ENCODE results near the gene FAM43A.
A peak's percentile ranks its signal among the peaks of the same experiment; 100 is the strongest.

Gene FAM43A

DNA sequence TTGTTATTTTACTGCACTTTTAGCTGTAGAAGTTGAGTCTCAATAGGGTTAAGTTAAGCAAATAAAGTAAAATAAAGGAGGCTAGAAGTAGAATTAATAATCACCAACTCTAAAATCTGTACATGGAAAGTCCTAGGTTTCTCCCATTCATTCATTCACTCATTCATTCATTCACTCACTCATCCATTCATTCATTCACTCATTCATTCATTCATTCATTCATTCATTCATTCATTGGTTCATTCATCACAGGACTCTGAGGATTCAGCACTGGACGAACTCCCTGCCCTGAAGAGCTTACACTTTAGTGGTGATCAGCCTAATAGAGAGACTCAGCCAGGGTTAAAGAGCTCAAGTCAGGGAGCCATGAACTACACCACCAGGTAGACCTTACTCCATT, 9.2 kb upstream of the FAM43A start:
- no peak for DNase-seq

DNA sequence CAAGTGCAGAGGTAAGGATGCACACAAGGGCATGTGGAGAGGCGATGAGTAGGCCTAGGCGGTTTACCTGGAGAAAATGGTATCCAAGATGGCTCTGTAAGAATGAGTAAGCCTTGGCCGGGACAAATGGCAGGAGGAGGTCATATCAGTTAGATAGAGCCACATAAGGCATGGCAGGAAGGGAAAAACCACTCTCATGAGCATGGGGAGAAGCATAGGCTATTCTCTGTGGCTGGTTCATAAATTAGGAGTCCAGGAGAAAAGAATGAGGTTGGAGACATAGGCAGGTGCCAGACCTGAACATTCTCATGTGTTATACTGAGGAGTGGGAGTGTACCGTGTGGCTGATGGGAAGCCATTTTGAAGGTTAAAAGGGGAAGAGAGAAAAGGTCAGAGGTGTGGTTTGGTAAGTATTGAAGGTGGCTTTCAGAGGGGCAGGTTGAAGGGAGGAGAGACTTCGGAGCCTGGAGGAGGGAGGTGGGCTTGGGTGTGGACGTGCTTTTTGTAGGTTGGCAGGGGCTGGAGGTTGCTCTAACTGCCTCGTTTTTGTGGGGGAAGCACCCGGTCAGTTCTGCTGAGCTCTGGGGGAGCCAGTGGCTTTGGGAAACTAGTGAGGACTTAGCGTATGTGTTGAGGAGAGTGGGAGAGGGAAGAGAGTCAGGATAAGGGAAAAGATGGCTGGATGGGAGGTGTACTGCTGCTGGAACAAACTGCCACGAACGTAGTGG, 4.6 kb upstream of the FAM43A start:
- no peak for DNase-seq

DNA sequence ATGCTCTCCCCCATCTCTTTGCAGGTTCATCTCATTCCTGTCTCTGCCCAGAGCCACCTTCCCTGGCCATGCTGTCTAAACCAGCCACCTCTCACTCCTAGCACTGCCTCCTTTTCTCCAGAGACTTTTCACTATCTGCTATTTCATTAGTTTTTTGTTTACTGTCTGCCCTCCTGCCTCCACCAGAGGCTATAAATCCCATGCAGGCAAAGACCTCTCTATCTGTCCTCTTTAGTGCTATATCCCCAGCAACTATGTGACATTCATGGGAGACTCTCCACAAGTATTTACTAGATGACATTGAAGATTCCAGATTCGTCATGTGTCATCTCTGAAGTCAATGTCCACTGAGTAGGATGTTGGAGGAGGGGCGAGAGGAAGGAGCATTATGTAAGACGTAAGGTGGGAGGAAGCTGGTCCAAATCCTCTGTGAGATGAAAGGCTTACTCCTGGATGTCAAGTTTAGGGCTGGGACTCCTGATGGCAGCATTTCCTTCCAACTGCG, 3.4 kb upstream of the FAM43A start:
- DNase-seq, result no peak

DNA sequence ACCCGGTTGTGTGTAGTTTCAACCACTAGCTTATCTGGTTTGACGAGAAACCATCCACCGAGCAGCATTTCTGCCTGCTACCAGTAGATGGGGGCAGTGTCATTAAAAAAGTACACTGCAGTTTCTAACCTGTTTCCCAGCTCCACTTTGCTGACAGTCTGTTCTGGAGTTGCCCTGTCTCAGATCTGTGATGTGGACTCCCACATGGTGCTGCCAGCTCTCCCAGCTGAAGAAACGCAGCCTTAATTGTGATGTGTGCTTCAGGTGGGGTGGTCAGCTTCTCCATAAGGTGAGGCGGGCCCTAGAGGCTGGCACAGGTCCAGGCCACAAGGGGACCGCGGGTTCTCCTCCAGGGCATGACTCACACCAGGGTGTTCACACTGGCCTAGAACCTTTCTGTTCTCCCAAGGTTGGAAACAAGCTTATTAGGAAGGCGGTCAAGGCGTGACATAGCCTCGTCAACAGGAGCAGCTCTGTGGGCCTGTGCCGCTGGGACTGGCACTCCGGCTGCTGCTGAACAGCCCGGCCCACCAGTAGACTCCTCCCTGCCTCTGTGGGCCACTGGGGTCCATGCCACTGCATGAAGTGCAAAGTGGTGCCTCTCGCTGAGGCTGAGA, 2.9 kb upstream of the FAM43A start:
- peak; percentile 76 for DNase-seq

DNA sequence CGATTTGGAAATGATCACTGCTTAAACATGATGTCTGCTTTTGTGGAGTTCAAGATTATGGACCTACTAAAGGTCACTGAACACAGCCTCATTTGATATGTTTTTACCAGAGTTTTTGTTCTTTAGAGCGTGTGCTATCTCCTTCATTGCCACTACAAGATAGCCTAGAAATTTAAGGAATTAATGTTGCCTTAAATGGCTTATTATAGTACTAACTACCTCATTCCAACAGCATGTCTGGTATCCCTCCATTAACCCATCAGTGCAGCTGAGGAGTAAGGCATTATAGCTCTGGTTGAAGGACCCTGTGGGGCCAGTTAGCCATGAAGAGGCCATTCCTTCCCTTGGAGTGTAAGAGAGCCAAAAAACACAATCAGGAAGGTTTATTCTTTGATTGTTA, 2.3 kb upstream of the FAM43A start:
- DNase-seq, result no peak

DNA sequence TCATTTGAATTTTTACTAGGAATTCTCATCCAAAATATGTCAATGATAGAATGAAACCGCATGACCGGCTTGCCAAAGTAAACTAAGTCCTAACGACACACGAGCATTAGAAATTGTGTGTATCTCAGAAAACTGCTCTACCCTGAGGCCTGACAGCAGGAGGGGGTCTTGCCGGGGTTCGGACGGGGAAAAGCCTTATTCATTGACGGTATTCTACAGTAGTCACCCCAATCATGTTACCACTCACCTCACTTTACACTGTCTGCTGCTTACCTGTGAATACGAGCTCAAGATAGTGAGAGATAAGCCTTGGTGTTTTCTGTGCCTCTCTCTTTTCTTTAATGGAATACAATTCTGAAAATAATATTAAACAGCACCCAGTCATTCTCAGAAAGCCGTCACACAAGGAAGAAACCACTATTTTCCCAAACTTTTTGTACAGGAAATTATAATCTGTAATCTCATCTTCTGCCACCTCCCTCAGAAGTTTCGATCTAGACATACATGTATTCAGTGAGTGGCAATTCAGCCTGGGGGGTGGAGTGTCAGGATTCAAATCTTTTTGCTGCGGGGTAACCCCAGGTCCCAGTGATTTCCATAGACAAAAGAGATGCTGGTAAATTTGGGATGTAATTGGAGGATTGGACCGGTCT, 492 bp upstream of the FAM43A start:
- no peak for DNase-seq

DNA sequence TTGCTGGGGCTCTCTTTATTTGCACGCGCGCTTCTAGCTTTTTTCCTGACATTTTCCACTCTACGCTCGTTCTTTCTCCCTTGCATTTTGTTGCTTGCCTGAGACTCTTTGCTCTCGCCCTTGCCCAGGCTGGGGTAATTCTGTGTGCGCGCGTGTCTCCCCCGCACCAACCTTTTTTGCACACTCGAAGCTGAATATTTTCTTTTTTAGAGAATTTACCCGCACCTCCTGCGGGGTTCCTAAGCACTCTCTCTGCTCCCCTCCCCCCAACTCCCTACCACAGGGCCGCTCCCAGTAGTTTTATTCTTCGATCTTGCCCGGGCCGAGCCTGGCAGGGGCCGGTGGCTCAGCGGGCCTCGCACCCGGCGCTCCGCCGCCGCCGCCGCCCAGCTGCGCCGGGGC, 732 bp downstream of the FAM43A start:
- DNase-seq, result no peak

DNA sequence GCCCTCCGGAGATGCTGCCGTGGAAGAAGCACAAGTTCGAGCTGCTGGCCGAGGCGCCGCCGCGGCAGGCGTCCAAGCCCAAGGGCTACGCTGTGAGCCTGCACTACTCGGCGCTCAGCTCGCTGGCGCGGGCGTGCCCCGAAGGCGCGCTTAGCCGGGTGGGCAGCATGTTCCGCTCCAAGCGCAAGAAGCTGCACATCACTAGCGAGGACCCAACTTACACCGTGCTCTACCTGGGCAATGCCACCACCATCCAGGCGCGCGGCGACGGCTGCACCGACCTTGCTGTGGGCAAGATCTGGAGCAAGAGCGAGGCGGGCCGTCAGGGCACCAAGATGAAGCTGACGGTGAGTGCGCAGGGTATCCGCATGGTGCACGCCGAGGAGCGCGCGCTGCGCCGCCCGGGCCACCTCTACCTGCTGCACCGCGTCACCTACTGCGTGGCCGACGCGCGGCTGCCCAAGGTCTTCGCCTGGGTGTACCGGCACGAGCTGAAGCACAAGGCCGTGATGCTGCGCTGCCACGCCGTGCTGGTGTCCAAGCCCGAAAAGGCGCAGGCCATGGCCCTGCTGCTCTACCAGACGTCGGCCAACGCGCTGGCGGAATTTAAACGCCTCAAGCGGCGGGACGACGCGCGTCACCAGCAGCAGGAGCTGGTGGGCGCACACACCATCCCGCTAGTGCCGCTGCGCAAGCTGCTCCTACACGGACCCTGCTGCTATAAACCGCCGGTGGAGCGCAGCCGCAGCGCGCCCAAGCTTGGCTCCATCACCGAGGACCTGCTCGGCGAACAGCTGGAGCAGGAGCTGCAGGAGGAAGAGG, 1.3 kb downstream of the FAM43A start:
- DNase-seq, result peak; percentile 59

DNA sequence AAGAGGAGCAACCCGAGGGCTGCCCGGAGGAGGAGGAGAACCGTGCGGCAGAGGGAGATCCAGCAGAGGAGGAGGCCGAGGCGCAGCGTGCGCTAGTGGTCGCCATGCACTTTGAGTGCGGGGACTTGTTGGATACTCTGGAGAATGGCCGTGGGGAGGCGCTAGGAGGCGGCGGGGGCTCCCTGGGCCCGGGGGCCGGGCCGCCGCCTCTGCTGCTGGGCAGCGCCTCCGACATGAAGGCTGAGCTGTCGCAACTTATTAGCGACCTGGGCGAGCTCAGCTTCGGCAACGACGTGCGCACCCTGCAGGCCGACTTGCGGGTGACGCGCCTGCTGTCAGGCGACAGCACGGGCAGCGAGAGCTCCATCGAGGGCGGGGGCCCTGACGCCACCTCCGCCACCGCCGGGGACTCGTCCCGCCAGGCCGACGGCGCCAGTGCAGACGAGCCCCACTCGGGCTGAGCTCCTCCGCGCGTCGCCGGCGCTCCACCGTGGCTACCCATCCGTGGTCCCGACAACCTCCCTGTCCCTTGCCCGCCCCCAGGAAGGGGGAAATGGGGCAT, 2.0 kb downstream of the FAM43A start:
- DNase-seq, result peak; percentile 65

DNA sequence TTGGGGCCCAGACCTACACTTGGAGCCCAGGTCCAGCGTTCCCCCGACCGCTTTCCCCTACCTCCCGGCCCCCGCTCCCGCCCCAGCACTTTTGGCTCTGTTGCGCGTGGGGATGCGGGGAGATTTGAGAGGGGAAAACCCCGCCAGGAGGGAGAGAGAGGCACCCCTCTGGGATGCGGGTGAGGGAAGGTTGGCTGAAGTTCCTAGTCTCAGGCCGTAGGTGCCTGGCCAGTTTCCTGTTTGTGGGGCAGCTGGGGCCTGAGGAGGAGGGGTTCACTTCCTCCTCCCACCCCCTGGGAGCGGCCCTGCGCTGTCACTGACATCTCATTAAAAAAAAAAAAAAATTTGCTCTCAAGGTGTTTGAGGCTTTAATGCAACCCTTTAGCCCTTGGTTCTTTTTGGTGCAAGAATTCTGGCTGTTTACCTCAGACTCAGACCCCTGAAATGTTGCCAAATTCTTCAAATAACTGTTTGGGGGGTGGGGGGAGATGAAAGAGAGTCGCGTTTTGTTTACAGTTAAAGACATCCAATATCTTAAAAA, 2.6 kb downstream of the FAM43A start:
- peak; percentile 53 for DNase-seq

DNA sequence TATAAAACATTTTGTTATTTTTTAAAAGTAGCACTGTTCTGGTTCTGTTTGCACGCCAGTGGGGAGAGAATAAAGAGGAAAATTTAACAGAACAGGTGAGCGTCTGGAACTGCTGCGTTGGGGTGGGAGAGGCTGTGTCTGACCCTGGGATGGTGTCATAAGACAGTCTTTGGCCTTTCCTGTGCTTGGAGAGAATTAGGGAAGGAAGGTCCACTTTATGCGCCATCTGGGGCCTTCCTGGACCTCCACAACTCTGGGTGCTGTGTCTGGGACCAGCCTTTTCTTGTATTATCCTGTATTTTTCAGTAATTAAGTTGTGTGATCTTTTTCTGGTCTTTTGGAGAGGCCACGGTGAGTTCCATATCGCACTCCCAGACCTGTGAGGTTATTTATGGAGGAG, 3.3 kb downstream of the FAM43A start:
- DNase-seq, result no peak

DNA sequence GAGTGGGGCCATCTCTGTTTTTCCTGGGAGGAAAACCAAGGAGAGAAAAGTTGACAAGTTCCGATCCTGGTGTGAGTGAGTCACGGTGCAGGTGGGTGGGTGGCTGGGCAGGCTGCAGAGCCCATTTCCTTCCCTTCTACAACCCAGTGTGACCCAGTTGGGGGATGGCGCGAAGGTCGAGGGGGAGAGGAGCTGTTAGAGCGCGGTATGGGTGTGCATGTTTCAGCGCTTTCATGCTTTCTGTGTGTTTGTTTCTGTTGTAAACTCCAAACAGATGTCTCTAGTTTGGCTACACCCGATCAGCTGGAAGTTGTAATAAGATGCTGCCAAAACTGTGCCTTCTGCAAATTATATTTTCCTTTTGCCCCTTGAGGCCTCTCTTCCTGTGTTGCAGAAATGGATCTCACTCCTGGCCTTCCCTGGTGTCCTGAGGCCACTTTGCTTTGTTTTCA, 3.8 kb downstream of the FAM43A start:
- DNase-seq, result peak; percentile 68

DNA sequence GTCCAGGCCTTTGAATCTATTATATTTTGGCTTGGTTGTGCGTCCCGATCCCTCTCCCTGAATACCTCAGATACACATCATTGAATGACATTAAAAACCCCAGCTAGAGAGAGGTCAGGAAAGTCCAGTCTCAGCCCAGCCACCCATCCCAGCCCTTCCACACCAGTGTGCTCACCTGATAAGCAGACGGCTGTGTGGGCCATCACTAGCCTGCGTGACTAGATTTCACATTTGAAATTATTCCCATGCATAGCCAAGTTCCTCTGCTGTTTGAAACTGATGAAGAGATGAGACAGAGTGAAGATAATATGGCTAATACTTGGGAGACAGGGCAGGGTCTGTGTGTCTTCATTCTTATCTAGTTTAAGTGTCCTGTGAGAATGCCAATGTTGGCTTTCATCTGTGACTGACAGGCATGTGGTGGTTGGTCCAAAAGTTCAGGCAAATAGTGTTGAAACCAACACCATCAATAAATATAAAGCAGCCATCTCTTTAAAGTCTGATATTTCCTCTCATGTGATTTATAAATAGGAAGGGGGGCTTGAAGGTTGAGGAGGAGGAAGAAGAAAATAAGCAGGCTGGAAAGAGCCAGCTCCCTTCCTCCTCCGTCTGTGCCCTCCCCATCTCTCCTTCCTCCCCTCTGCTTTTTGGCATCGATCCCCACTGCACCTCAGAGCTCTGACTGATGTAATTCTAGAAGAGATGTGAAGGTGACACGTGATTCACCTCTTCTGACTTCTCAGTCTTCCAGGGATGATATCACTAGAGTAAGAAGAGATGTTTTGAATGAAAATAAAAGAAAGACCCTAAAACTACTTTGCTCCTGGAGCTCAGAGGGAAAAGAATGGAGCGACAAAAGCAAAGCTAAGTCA, 5.1 kb downstream of the FAM43A start:
- no peak for DNase-seq

DNA sequence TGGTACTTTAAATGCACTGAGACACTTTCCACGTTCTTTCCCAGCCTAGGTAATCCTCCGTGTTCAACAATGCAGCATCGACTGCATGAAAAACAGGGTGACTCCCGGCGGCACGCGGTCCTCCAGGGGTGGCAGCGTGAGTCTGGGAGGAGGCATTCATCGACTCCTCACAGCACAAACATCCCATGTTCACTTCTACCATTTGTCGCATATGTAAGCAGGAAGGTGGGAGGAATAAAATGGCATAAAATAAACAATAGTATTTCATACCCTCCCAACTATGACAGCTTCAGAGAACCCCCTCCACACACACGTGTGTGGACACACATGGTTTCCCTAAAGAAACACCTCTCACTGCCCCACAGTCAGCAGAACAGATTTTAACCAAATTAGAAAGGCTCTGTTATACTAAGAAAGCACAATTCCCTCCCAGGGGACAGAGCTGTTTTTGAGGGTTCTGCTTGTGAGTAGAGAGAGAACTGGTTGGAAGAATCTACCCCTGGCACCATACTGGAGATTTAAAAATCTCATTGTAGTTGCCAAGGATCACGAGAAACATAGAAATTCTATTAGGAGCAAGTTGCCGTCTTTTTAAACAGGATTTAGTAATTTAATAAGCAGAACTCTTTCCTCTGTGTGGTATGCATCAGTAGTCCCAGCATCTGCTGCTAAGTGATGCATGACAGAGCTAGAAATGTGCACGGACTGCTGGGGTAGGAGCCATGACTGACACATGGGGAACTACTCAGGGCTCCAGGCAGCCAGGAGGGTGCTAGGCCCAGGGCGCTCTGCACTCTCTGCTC, 6.0 kb downstream of the FAM43A start:
- DNase-seq, result peak; percentile 61

DNA sequence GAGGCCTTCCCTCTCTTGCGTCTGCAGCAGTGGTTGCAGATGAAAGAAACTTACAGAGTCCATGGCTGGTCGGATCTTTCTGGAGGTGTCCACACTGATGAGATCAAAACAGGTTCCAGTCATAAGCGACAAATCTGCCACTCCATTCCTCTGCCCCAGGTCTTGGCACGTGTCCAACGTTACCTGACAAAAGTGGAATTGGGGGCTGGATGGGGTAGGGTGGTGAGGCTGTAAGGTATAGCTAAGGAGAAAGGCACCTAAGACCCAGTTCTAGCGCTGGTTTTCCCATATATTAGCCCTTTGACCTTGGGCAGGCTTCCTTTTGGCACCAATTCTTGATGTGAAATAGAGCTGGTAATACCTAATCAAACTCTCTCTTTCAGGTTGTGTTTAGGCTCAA, 11.0 kb downstream of the FAM43A start:
- DNase-seq, result no peak

DNA sequence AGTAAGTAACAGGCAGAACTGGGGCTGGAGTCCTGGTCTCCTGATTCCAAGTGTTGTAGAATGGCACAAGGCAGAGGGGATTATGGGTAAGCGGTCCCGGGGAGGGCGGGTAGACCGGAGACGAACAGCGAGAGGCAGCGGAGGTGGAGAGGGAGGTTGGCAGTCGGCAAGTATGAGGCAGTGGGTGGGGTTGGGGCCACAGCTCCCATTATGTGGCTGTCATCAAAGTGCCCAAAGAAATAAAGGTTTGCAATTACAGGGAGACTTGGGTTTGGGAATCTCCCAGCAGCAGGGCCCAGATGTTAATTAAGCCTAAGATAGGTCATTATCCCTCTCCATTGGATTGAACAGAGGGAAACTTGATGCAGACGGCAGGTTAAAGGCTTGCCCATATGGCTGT, 16.9 kb downstream of the FAM43A start:
- peak; percentile 53 for DNase-seq

DNA sequence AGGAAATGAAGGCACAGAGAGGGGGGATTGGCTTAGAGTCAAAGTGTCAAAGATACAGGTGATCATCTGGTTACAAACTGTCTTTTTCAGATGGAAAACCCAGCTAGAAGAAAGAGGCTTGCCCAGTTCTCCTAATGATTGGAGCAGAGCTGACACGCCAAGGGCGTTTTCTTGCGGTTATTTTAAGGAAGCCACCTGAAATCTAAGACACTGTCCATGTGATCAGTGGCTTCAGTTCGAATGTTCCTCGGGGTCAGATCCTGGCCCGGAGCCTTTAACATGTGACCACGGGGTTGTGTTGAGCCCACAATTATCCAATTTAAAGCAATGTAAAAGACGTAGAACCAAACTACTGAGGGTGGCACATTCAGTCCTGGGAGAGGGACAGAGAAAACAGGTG, 19.5 kb downstream of the FAM43A start:
- DNase-seq, result no peak

DNA sequence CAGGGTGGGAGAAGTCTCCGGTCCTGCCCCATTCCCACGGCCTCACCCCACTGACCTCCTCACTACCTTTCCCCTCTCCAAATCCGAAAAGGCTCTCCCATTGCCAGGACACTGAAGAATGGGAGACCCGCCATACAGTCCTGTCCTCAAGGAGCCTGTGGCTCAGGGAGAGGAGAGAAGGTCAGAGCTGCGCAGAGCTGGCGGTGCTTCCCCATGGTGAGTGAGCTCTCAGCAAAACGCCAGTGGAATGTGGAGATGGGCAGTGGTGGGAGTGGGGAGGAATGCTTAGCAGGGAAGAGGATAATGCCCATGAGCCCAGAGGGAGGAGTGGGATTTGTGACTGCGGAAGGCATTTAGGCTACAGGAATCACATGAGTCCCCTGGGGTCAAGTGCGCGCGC, 20.1 kb downstream of the FAM43A start:
- DNase-seq, result no peak

DNA sequence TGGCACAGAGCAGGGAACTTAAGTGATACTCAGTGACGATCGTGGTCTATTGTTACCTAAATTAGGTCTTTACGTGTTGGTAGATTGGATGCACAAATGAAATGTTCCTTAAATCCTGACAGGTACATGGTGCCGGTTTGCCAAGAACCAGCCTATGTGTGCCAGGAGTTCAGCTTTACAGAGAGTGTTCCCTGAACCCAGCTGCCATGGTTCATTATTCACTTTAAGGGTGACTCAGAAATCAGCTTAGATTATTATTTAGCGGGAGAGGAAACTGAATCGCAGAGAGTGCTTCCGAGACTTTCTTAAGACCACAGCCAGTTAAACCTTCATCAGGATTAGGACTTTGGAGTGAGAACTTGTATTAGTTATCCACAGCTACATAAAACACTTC, 21.5 kb downstream of the FAM43A start:
- DNase-seq, result no peak

DNA sequence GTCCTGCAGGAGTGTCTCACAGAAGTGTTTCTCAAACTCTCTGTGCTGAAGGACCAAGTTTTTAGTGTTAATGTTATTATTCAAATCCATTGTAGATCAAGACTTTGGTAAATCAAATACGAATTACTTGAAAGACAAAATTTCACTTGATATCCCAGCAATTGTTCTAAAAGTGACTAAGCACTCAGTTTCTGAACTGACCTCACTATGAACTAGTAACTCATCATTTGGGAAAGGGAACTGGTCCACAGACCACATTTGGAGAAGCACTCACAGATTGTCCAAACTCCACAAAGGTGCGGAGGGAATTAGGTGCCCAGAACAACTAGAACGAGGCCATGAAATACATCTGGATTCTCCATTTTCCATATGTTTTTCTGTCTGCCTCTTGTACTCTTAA, 25.6 kb downstream of the FAM43A start:
- no peak for DNase-seq

DNA sequence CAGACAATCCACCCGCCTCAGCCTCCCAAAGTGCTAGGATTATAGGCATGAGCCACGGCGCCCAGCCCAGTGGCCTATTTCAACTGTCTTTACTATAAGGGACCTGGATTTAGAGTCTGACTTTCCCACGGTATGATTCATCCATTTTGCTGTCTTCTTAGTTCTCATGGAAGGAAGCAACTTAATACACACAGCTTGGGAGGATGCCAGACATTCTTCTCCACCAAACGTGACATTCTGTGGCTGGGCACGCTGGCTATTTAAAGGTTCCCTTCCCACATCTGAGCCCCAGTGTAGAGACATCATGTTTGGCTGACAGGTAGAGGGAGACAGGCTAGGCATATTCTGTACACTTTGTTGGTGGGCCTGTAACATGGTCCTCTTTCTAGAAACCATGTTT, 26.2 kb downstream of the FAM43A start:
- DNase-seq, result no peak
